Measurements from ENCODE around the gene FHL2.

DNA sequence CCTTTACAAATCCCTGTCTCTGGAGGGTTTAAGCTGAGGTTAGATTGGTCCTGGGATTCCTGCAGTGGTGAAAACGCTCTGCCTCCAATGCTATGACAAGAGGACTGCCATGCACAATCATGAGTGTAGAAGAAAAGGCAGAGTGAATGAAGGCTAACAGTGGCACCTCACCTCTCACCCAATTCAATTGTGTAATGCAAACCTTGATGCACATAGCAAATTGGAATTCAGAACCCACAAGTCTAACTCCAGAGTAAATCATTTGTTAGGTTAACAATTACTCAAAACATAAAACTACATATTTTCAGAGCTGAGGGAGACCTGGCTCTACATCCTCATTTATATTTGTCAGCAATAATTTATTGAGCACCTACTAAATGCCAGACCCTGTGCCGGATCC is 71.2 kb downstream of the FHL2 start:
- TF ChIP-seq OSR1 (CRISPR knock-in tag; IDR thresholded peaks at IDR 0.05) (no peak), ZFP3 (CRISPR knock-in tag; IDR thresholded peaks at IDR 0.05) (no peak), PPARA (CRISPR knock-in tag; IDR thresholded peaks at IDR 0.05; ENCODE audit: borderline replicate concordance) (no peak), RARB (CRISPR knock-in tag; IDR thresholded peaks at IDR 0.05) (no peak), ZNF70 (CRISPR knock-in tag; IDR thresholded peaks at IDR 0.05) (no peak), GLIS3 (CRISPR knock-in tag; IDR thresholded peaks at IDR 0.05) (no peak), ZC3H10 (CRISPR knock-in tag; IDR thresholded peaks at IDR 0.05) (no peak), ARNTL (CRISPR knock-in tag; IDR thresholded peaks at IDR 0.05; ENCODE audit: borderline replicate concordance, low read depth) (no peak), TCF4 (CRISPR knock-in tag; IDR thresholded peaks at IDR 0.05; ENCODE audit: borderline replicate concordance) (no peak), ISL1 (CRISPR knock-in tag; IDR thresholded peaks at IDR 0.05) (no peak)
- TF ChIP-seq, protein P1, sequence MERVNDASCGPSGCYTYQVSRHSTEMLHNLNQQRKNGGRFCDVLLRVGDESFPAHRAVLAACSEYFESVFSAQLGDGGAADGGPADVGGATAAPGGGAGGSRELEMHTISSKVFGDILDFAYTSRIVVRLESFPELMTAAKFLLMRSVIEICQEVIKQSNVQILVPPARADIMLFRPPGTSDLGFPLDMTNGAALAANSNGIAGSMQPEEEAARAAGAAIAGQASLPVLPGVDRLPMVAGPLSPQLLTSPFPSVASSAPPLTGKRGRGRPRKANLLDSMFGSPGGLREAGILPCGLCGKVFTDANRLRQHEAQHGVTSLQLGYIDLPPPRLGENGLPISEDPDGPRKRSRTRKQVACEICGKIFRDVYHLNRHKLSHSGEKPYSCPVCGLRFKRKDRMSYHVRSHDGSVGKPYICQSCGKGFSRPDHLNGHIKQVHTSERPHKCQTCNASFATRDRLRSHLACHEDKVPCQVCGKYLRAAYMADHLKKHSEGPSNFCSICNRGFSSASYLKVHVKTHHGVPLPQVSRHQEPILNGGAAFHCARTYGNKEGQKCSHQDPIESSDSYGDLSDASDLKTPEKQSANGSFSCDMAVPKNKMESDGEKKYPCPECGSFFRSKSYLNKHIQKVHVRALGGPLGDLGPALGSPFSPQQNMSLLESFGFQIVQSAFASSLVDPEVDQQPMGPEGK (CRISPR knock-in tag; IDR thresholded peaks at IDR 0.05; ENCODE audit: borderline replicate concordance): no peak
- TF ChIP-seq, protein P2, sequence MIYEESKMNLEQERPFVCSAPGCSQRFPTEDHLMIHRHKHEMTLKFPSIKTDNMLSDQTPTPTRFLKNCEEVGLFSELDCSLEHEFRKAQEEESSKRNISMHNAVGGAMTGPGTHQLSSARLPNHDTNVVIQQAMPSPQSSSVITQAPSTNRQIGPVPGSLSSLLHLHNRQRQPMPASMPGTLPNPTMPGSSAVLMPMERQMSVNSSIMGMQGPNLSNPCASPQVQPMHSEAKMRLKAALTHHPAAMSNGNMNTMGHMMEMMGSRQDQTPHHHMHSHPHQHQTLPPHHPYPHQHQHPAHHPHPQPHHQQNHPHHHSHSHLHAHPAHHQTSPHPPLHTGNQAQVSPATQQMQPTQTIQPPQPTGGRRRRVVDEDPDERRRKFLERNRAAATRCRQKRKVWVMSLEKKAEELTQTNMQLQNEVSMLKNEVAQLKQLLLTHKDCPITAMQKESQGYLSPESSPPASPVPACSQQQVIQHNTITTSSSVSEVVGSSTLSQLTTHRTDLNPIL (CRISPR knock-in tag; IDR thresholded peaks at IDR 0.05; ENCODE audit: low read depth): no peak
